ENCODE results near the gene EVC.

EVC gene

DNA sequence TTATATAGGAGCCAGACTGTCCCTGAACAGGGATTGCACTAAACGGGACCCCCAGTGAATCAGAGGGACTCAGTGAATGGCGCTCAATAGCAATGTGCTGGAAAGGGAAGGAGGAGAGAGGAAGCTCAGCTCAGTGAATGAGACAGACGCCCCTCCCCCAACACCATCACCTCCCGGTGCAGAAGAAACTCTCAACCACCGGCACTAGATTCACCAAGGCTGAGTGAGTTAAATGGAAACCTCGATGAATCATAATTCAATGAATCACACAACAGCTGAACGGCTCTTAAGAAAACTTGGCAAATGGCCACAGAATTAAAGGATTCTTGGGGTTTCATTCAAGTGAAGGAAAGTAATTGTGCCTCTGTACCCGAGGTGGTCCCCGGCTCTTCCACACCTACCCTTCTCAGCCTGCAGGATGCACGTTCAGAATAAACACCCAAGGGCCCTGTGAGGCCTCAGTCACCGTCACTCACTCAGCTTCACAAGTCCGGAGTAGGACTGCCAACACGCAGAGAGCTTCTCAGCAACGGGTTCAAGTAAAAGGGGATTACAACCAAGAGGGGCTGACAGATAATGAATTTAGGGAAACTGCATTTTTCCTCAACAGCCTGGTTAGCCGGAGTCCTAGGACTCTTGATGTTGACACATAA is 152.6 kb downstream of the EVC start:
- FAIRE-seq (no peak), DNase-seq (ENCODE audit: extremely low spot score, insufficient read length, low read depth) (no peak)
